Right cardiac atrium (tissue), 5 donors: ENCODE measurements around the gene CD28. TPM values are rescaled to one million over a fixed set of nuclear protein-coding genes. Genes with fewer than 3 reads are reported as not detected.

Experiments used
- ATAC-seq, 2 donors: fragments of 200-7000 bp; cut with Tn5 transposase; one replicate each; pipeline versions ENCODE4 v1.8.0 to v1.9.1; 2020; ENCODE audit warnings: moderate library complexity in 2 of 2, mild to moderate bottlenecking in 1 of 2
- DNase-seq, 3 donors: peaks; one replicate each; pipeline ENCODE4 v3.0.0-alpha.2; 2020
- H3K27ac ChIP-seq: one replicate; pipeline ENCODE4 v1.5.1; 2013; ENCODE audit warnings: mild to moderate bottlenecking, low read length, control low read depth, moderate library complexity
- H3K27me3 ChIP-seq: one replicate; pipeline ENCODE4 v1.6.1; 2013; ENCODE audit not compliant: control insufficient read depth, insufficient read depth
- H3K4me1 ChIP-seq: one replicate; pipeline ENCODE4 v1.6.1; 2013; ENCODE audit warnings: low read length; ENCODE audit not compliant: control insufficient read depth, insufficient read depth
- H3K4me3 ChIP-seq: one replicate; pipeline ENCODE4 v1.5.1; 2013; ENCODE audit warnings: low read length, control low read depth
- H3K9me3 ChIP-seq: one replicate; pipeline ENCODE4 v1.6.1; 2013; ENCODE audit warnings: low read length; ENCODE audit not compliant: control insufficient read depth
- WGBS: extraction: QIAGEN DNeasy Blood & Tissue Kit; methylation state at CpG from one replicate; pipeline ENCODE4 v1.1.7; 2013; 5-methylcytosine and 5-hydroxymethylcytosine counted together
- intact Hi-C, 4 donors: fragments of 100-400 bp; cut with DNase I; formaldehyde crosslinking; loops; one replicate each; pipeline versions ENCODE4 v1.11.0 to v1.14.0; 2022 to 2023
- polyA plus RNA-seq: library from polyadenylated mRNA; stranded (reverse); fragments of 200-250 nt; gene quantifications from one replicate; pipeline ENCODE4 v1.2.3, GENCODE V29; 2013
- total RNA-seq, 4 donors: library from RNA; stranded (reverse); fragmentation: NEBNext Ultra II Directional; extraction: Animal tissue kit (Norgen Biotek cat#: 25700); gene quantifications; one replicate each; pipeline ENCODE4 v1.2.1, GENCODE V29; 2021
- donor health status: healthy with polysubstance abuse.
- donor health status: DM: no; HTN: yes; CAD: no.
- donor health status: DM: no; HTN: no; CAD: no.
- donor health status: DM: no; HTN: yes; CAD: no; lungs with severe emphysema.
- donor health status: DM: yes; HTN: yes; CAD: no.

The CD28 gene
- total and polyA plus RNA-seq, 5 donors = 0.14 to 1.5 (median 0.68) TPM

DNA sequence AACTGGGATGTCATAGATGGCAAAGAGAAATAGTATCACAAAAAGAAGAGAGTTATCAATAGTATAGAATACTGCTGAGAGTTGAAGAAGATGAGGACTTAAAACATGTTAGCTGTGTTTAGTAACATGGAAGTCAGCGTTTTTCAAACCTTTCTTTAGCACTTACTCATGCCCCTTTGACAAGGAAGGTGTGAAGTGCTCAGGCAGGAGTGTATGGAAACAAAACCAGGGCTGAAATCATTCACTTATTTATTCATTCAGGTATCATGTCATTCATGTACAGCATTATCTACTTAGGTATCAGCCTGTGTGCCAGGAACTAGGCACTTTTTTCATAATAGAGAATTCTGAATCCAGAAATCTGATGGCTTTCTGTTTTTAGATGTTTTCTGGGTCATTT, 27.2 kb downstream of the CD28 start:
- ATAC-seq (no peak), DNase-seq (no peak)
- no peaks in the 10 kb centered on the region for H3K27me3 ChIP-seq
- H3K9me3 ChIP-seq = no peaks in the 10 kb centered on the region
- H3K4me1 ChIP-seq = no peaks in the 10 kb centered on the region
- no peak overlapping the region for H3K4me3 ChIP-seq
- H3K27ac ChIP-seq = no peak overlapping the region
- 84% methylated on average over 1 of the region's 1 CpG for WGBS
- intact Hi-C loops = no loop called here

DNA sequence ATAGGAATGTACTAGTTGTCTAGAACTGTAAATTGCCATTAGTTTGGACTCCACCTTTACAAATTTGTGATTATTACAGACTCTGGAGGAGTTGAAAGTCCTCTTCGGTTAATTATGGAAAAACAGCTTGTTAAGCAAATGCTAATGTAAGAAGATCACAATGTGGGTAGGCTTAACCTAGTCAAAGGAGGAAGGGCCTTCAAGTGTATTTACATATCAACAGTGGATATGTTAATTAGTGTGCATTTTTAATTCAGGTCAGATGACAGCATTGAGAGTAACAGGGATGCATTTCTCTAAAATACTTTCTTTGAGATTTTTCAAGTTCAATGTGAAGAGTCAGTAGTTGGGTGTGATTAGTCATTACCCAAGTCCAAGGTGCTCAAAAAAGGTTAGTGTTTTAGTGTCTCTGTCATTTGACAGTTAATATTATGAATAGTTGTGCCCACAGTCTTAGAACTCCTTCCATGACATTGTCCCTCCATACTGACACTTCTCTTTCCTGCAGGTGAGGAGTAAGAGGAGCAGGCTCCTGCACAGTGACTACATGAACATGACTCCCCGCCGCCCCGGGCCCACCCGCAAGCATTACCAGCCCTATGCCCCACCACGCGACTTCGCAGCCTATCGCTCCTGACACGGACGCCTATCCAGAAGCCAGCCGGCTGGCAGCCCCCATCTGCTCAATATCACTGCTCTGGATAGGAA, 28.0 kb downstream of the CD28 start:
- intact Hi-C loops = no loop called here
- Histone ChIP-seq H3K4me3 (no peak overlapping the region), H3K4me1 (no peaks in the 10 kb centered on the region), H3K27me3 (no peaks in the 10 kb centered on the region), H3K27ac (no peak overlapping the region), H3K9me3 (no peaks in the 10 kb centered on the region)
- 97% methylated on average over 12 of the region's 12 CpGs for WGBS
- DNase-seq = peak in 1 of 3 donors; percentile 49
- no peak for ATAC-seq

DNA sequence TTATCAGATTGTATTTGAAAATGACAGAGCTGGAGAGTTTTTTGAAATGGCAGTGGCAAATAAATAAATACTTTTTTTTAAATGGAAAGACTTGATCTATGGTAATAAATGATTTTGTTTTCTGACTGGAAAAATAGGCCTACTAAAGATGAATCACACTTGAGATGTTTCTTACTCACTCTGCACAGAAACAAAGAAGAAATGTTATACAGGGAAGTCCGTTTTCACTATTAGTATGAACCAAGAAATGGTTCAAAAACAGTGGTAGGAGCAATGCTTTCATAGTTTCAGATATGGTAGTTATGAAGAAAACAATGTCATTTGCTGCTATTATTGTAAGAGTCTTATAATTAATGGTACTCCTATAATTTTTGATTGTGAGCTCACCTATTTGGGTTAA, 30.9 kb downstream of the CD28 start:
- DNase-seq (no peak), ATAC-seq (no peak)
- Histone ChIP-seq H3K9me3 (no peaks in the 10 kb centered on the region), H3K4me3 (no peak overlapping the region), H3K4me1 (no peaks in the 10 kb centered on the region), H3K27me3 (no peaks in the 10 kb centered on the region), H3K27ac (no peak overlapping the region)
- intact Hi-C loops = no loop called here
- 96% methylated on average over 1 of the region's 1 CpG for WGBS

DNA sequence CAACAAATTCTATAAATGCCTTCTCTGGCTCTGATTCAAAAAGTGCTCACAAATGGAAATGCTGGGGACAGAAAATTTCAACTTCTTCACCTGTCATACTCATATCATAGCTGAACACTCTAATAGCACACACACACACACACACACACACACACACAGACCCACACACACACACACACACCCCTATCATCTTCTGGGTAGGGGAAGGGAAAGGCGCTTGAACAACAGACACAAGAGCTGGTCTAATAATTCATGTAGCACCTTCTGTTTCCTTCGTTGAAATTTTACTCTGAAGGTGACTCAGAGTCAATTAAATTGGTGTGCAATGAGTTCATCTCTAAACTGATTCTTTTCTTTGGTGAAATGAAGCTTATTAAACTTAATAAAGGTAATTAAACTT, 32.9 kb downstream of the CD28 start:
- no peaks in the 10 kb centered on the region for H3K4me1 ChIP-seq
- no peaks in the 10 kb centered on the region for H3K27me3 ChIP-seq
- ATAC-seq (no peak), DNase-seq (no peak)
- H3K27ac ChIP-seq = no peak overlapping the region
- no peaks in the 10 kb centered on the region for H3K9me3 ChIP-seq
- H3K4me3 ChIP-seq = no peak overlapping the region
- intact Hi-C loops = no loop called here
- 87% methylated on average over 2 of the region's 2 CpGs for WGBS

DNA sequence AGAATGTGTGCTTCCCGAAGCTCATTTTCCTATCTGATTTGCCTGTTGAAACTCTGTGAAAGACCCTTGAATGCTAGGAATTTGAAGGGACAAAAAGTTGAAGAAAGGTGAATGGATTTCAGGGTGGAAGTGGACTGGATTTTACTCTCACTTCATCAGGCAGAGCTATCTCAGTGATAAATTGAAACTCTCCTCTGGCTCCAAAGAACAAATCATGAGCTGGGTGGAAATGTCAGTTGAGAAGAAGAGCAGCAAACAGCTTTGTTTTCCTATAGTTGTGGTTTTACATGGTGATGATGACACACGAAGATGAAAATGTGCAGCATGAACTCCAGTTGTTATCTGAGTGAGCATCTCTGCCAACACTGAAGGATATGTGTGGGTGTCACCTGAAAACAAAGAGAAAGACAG, 34.4 kb downstream of the CD28 start:
- no peak for ATAC-seq

DNA sequence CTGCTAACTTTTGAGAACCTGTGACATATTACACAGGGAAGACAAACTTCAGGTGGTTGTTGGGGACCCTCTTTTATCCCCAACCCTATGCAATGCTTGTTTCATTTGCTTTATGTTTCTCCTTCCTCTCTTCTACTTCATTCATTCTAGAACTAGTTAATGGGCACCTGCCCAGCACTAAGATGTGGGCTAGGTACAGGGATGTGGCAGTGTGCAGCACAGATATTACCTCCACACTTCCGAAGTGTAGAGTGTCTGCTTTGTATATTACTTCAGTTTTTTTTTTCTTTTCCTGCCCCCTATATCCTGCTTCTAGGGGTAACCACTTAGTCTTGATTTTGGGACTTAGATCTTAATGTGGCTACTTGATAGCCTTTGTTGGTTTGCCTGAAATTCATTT, 35.1 kb downstream of the CD28 start:
- intact Hi-C loops = no loop called here
- Histone ChIP-seq H3K4me1 (no peaks in the 10 kb centered on the region), H3K27ac (no peak overlapping the region), H3K27me3 (no peaks in the 10 kb centered on the region), H3K4me3 (no peak overlapping the region), H3K9me3 (no peaks in the 10 kb centered on the region)
- WGBS = 98% methylated on average over 1 of the region's 1 CpG
- DNase-seq (no peak), ATAC-seq (no peak)

More for the DNA sequence above, 34.4 kb downstream of the CD28 start:
- no peak overlapping the region for H3K4me3 ChIP-seq
- H3K27me3 ChIP-seq = no peaks in the 10 kb centered on the region
- intact Hi-C loops = no loop called here
- no peak overlapping the region for H3K27ac ChIP-seq
- no peaks in the 10 kb centered on the region for H3K4me1 ChIP-seq
- H3K9me3 ChIP-seq = no peaks in the 10 kb centered on the region
- WGBS = 68% methylated on average over 2 of the region's 2 CpGs
- no peak for DNase-seq

DNA sequence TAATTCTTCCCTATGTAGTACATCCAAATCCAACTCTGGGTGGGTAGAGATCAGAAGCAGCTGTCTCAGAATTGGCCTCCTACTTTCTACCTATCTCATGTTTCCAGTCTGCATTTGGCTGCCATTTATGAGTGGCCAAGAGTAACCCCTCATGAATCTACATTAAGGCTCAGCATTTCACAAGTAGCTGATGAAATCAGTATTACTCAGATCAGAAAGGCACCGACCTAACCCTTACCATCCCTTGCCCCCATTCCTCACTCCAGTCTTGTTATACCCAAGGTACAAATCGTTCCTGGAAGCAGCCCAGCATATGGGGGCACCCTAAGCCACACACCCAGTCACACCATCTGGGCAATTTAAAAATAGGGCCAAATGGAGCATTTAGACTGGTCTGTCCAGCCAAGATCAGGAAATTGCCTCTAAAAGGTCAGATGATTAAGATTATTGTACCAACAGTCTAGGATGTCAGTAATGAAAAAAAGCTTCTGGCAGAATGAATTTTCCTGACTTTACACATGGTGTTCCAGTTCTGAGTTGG, 37.1 kb downstream of the CD28 start:
- Histone ChIP-seq H3K9me3 (no peaks in the 10 kb centered on the region), H3K27me3 (no peaks in the 10 kb centered on the region), H3K4me1 (no peaks in the 10 kb centered on the region), H3K4me3 (no peak overlapping the region), H3K27ac (no peak overlapping the region)
- intact Hi-C loops = no loop called here
- ATAC-seq = peak in 1 of 2 donors; percentile 64
- WGBS = 80% methylated on average over 2 of the region's 2 CpGs
- peak in 1 of 3 donors; percentile 15 for DNase-seq

DNA sequence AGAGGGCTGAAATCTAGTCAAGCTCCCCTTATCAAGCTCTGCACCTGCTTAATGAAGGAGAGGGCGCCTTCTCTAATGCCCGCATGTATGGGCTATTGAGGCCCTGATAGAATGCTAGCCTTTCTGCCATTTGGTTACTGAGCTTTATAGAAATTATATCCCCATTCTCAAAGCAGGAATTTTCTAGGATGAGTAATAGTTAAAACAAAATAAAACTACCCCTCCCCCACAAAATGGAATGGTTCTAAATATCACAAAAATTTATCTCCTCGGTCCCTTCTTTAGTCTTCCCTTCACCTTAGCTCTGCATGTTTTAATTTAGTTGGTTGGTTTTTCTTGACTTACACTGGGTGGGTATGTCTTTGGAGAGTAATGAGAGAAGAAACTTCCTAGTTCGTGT, 37.7 kb downstream of the CD28 start:
- H3K4me1 ChIP-seq = no peaks in the 10 kb centered on the region
- H3K4me3 ChIP-seq = no peak overlapping the region
- WGBS = 95% methylated on average over 4 of the region's 4 CpGs
- intact Hi-C loops = no loop called here
- no peak overlapping the region for H3K27ac ChIP-seq
- H3K27me3 ChIP-seq = no peaks in the 10 kb centered on the region
- ATAC-seq (no peak), DNase-seq (no peak)
- no peaks in the 10 kb centered on the region for H3K9me3 ChIP-seq

DNA sequence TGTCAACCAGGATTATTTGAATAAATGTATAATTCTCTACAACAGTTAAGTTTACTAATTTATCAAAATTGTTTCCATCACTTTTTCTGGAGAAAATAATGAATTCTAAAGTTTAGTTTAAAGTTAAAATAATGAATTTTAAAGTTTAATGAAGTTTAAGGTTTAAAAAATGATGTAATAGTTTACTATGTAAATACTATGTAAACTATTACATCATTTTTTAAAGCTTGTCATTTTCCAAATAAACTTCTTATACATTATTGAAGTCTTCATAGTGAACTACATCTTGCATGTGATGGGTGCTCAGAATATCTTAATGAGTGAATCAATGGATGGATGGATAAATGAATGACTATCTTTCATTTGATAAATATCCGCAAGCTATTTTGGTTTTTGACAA, 38.8 kb downstream of the CD28 start:
- Histone ChIP-seq H3K4me3 (no peak overlapping the region), H3K27me3 (no peaks in the 10 kb centered on the region), H3K4me1 (no peaks in the 10 kb centered on the region), H3K9me3 (no peaks in the 10 kb centered on the region), H3K27ac (no peak overlapping the region)
- intact Hi-C loops = no loop called here
- 100% methylated on average over 1 of the region's 1 CpG for WGBS
- DNase-seq = no peak
- no peak for ATAC-seq

DNA sequence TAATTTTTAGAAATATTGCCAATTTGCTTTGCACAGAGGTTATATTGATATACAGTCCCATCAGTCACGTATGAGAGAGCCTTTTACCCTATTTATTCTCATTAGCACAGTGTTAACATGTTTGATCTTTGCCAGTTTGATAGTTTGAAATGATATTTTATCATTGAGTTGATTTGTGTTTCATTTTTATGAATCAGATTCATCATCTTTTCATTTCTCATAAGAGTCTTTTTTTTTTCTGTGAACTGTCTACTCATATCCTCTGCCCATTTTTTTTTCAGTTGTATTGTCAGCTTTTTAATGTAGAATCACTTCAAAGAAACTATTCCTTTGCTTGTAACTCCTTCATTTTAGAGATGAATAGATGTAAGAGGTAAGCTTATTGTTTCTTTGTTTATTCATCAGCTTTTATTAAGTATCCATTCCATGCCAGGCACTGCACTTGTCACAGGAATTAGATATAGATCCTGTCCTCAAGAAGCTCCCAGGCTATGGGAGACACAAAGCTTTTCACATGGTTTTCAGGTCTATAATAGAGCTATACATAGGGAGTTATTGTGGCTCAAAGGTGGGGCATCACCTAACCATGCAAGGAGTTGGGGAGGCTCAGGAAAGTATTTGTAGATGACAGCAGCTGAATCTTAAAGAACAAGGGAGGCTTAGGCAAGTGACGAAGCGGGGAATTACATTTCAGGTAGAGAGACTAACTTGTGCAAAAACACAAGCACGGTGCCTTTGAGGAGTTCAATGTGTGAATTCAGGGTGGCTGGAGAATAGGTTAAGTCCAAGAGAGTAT, 42.1 kb downstream of the CD28 start:
- Histone ChIP-seq H3K4me3 (no peak overlapping the region), H3K4me1 (no peaks in the 10 kb centered on the region)
- no peak for ATAC-seq

DNA sequence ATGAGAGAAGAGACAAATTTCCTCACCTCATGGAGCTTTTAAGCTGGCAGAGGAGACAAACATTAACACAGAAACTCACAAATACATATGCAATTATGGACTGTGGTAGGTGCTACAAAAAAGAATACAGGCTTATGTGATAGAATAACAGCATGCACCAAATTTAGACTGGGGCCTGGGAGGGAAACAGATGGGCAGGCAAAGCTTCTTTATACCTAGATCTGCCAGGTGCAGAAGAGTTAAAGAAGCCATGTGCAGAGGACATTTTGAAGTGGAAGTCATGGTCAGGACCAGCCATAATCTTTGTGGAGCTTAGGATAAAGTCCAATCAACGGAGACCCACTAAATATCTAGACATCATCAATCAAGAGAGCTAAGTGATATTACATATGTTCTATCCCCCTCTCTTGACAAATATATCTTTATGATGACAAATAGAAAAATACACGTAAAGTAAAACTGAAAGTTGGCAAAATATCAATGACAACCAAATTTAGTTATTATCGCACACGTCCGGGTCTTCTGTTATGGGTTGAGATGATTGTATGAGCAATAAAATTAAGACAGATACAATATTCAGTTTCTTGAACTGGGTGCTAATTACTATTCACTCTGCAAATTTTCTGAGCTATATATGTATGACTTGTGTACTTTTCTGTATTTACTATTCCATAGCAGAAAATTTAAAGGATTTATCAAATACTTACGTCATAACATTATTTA, 44.1 kb downstream of the CD28 start:
- ATAC-seq = no peak
- Histone ChIP-seq H3K4me1 (no peaks in the 10 kb centered on the region), H3K27me3 (no peaks in the 10 kb centered on the region), H3K4me3 (no peak overlapping the region), H3K9me3 (no peaks in the 10 kb centered on the region), H3K27ac (no peak overlapping the region)
- no peak for DNase-seq
- intact Hi-C loops = no loop called here
- 86% methylated on average over 6 of the region's 6 CpGs for WGBS

More for the DNA sequence above, 42.1 kb downstream of the CD28 start:
- H3K27me3 ChIP-seq = no peaks in the 10 kb centered on the region
- no peaks in the 10 kb centered on the region for H3K9me3 ChIP-seq
- H3K27ac ChIP-seq = no peak overlapping the region
- WGBS = 93% methylated on average over 4 of the region's 4 CpGs
- DNase-seq = no peak
- intact Hi-C loops = no loop called here
